ENCODE results near the gene BIRC3.

BIRC3 gene

GRCh38 chr11:102317099-102317767 is at the start of gene BIRC3:
Gene BIRC3 (plus strand): TSS chr11:102317484. CDS start chr11:102324510, 7,026 bp downstream.
- no peaks in the 10 kb centered on the region for H3K4me1 ChIP-seq (ENCODE audit: insufficient read depth, low read length)
- no peaks in the 10 kb centered on the region for H3K36me3 ChIP-seq (ENCODE audit: insufficient read depth, low read depth, low read length)
- H3K4me3 ChIP-seq (ENCODE audit: low read length) = peak within 1 kb of the TSS; percentile 72
- no peaks in the 10 kb centered on the region for H3K9me3 ChIP-seq (ENCODE audit: insufficient read depth, low read depth, low read length)
- H3K27ac ChIP-seq (ENCODE audit: low read length) = no peak within 1 kb of the TSS
- H3K9ac ChIP-seq (ENCODE audit: low read depth, low read length) = peak within 1 kb of the TSS; percentile 27; the same call in 1 of the 2 replicates
- H3K27me3 ChIP-seq (ENCODE audit: insufficient read depth, low read length) = peaks cover 18% of the 10 kb centered on the region

GRCh38 chr11:102267609-102268008 is 49.7 kb upstream of the BIRC3 start:
- Histone ChIP-seq H3K27me3 (ENCODE audit: insufficient read depth, low read length) (peaks cover 26% of the 10 kb centered on the region), H3K4me3 (ENCODE audit: low read length) (peak overlapping the region; percentile 78; the same call in 1 of the 2 replicates), H3K4me1 (ENCODE audit: insufficient read depth, low read length) (peaks cover 17% of the 10 kb centered on the region), H3K27ac (ENCODE audit: low read length) (no peak overlapping the region), H3K36me3 (ENCODE audit: insufficient read depth, low read depth, low read length) (no peaks in the 10 kb centered on the region), H3K9ac (ENCODE audit: low read depth, low read length) (no peak overlapping the region), H3K9me3 (ENCODE audit: insufficient read depth, low read depth, low read length) (no peaks in the 10 kb centered on the region)

DNA sequence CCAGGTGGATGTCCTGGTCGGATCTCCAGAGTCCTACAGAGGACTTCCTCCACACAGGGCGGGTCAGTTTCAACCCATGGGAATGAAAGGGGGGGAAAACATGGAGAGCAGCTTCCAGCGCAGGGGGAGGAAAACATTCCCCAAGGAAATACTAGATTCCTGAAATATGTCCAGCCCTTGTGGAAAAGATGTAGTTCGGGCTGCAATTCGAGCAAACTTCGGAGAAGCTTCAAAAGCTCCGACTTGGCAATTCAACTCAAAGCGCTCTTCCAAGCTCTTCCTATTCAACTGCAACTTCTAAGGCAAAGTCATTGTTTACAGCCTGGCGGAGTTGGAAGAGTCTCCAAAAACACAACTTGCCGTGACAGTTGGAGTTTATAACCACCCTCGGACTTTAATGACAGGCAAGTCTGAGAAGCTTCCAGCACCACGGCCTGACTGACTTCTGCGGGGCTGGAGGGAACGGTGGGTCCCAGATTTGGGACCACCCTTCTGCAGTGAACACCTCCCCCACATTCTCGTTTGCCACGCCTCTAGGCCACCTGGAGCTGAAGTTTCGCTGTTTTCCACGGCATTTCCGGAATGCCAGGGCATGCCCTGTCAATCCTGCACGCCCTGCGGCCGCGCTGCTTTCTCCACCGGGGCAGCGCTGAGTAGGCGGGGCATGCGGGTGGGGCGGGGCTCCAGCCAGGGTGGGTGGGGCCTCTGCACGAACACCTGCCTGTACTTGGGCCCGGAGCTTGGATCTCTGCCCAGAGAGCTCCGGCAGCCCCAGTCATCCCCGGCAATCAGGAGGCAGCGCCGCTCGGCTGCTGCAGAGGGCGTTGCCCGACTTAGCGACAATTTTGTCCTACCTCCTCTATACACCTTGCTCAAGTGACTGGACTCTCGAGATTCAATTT is 49.0 kb upstream of the BIRC3 start:
- Histone ChIP-seq H3K27ac (ENCODE audit: low read length) (no peak overlapping the region), H3K4me1 (ENCODE audit: insufficient read depth, low read length) (peaks cover 17% of the 10 kb centered on the region), H3K4me3 (ENCODE audit: low read length) (peak overlapping the region; percentile 78), H3K9me3 (ENCODE audit: insufficient read depth, low read depth, low read length) (no peaks in the 10 kb centered on the region), H3K27me3 (ENCODE audit: insufficient read depth, low read length) (peaks cover 26% of the 10 kb centered on the region), H3K36me3 (ENCODE audit: insufficient read depth, low read depth, low read length) (no peaks in the 10 kb centered on the region), H3K9ac (ENCODE audit: low read depth, low read length) (peak overlapping the region; percentile 8; the same call in 1 of the 2 replicates)

- Histone ChIP-seq H3K36me3 (ENCODE audit: insufficient read depth, low read depth, low read length) (no peaks in the 10 kb centered on the region), H3K4me1 (ENCODE audit: insufficient read depth, low read length) (peaks cover 17% of the 10 kb centered on the region), H3K9ac (ENCODE audit: low read depth, low read length) (peak overlapping the region; percentile 8; the same call in 1 of the 2 replicates), H3K27ac (ENCODE audit: low read length) (no peak overlapping the region), H3K27me3 (ENCODE audit: insufficient read depth, low read length) (peaks cover 26% of the 10 kb centered on the region), H3K9me3 (ENCODE audit: insufficient read depth, low read depth, low read length) (no peaks in the 10 kb centered on the region), H3K4me3 (ENCODE audit: low read length) (peak overlapping the region; percentile 65)
Observed at GRCh38 chr11:102268985-102269470, 48.3 kb upstream of the BIRC3 start.

- Histone ChIP-seq H3K36me3 (ENCODE audit: insufficient read depth, low read depth, low read length) (no peaks in the 10 kb centered on the region), H3K27me3 (ENCODE audit: insufficient read depth, low read length) (peaks cover 26% of the 10 kb centered on the region), H3K9ac (ENCODE audit: low read depth, low read length) (no peak overlapping the region), H3K27ac (ENCODE audit: low read length) (no peak overlapping the region), H3K4me1 (ENCODE audit: insufficient read depth, low read length) (peaks cover 17% of the 10 kb centered on the region), H3K4me3 (ENCODE audit: low read length) (no peak overlapping the region), H3K9me3 (ENCODE audit: insufficient read depth, low read depth, low read length) (no peaks in the 10 kb centered on the region)
Observed at GRCh38 chr11:102269927-102270326, 47.4 kb upstream of the BIRC3 start.

- H3K36me3 ChIP-seq (ENCODE audit: insufficient read depth, low read depth, low read length) = no peaks in the 10 kb centered on the region
Observed at GRCh38 chr11:102272047-102272824, 45.0 kb upstream of the BIRC3 start.

GRCh38 chr11:102274628-102275027 is 42.7 kb upstream of the BIRC3 start:
- Histone ChIP-seq H3K4me3 (ENCODE audit: low read length) (no peak overlapping the region), H3K27ac (ENCODE audit: low read length) (no peak overlapping the region), H3K9me3 (ENCODE audit: insufficient read depth, low read depth, low read length) (no peaks in the 10 kb centered on the region), H3K27me3 (ENCODE audit: insufficient read depth, low read length) (peaks cover 6% of the 10 kb centered on the region; the same call in 1 of the 2 replicates), H3K4me1 (ENCODE audit: insufficient read depth, low read length) (peaks cover 8% of the 10 kb centered on the region; the same call in 1 of the 2 replicates), H3K9ac (ENCODE audit: low read depth, low read length) (no peak overlapping the region), H3K36me3 (ENCODE audit: insufficient read depth, low read depth, low read length) (no peaks in the 10 kb centered on the region)

More at GRCh38 chr11:102272047-102272824, 45.0 kb upstream of the BIRC3 start:
- Histone ChIP-seq H3K4me3 (ENCODE audit: low read length) (no peak overlapping the region), H3K27me3 (ENCODE audit: insufficient read depth, low read length) (peaks cover 26% of the 10 kb centered on the region), H3K9me3 (ENCODE audit: insufficient read depth, low read depth, low read length) (no peaks in the 10 kb centered on the region), H3K4me1 (ENCODE audit: insufficient read depth, low read length) (peaks cover 17% of the 10 kb centered on the region), H3K27ac (ENCODE audit: low read length) (no peak overlapping the region), H3K9ac (ENCODE audit: low read depth, low read length) (no peak overlapping the region)

DNA sequence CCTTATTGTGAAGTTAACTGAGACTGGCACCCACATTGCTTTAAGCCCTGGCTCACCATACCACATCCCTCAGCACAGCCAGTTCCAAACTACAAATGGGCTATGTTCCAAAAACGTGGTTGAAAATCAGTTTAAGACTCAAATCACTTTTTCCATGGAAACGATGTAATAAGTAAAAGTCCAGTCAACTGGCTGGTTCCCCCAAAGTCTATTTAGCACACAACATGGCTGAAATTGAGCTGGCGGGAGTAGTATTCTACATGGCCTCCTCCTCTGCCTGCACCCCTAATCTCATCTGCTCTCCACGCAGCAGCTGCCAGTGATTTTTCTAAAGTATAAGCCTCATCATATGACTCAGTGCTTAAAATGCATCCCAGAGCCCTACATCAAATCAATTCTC is 40.9 kb upstream of the BIRC3 start:
- Histone ChIP-seq H3K9ac (ENCODE audit: low read depth, low read length) (no peak overlapping the region), H3K27ac (ENCODE audit: low read length) (no peak overlapping the region), H3K4me3 (ENCODE audit: low read length) (no peak overlapping the region), H3K27me3 (ENCODE audit: insufficient read depth, low read length) (no peaks in the 10 kb centered on the region), H3K9me3 (ENCODE audit: insufficient read depth, low read depth, low read length) (no peaks in the 10 kb centered on the region), H3K36me3 (ENCODE audit: insufficient read depth, low read depth, low read length) (no peaks in the 10 kb centered on the region), H3K4me1 (ENCODE audit: insufficient read depth, low read length) (peaks cover 23% of the 10 kb centered on the region; the same call in 1 of the 2 replicates)

DNA sequence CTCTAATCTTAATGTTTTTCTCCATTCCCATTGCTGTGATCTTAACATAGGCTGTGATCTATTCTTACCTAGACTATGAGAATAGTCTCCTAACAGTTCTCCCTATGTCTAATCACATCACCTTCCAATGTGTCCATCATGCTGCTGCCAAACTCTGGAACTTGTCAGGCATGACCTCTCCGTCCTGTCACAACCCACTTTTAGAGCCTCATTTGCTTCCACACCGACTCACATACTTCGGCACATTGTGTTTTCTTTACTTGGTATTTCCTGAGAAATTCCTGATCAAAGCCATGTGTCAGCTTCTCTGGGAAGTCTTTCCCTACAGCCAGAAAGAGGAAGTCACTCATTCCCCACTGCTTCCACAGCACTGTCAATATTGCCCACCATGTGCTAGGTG is 40.5 kb upstream of the BIRC3 start:
- H3K9ac ChIP-seq (ENCODE audit: low read depth, low read length) = no peak overlapping the region
- peaks cover 23% of the 10 kb centered on the region; the same call in 1 of the 2 replicates for H3K4me1 ChIP-seq (ENCODE audit: insufficient read depth, low read length)
- H3K9me3 ChIP-seq (ENCODE audit: insufficient read depth, low read depth, low read length) = no peaks in the 10 kb centered on the region
- no peak overlapping the region for H3K4me3 ChIP-seq (ENCODE audit: low read length)
- H3K27me3 ChIP-seq (ENCODE audit: insufficient read depth, low read length) = no peaks in the 10 kb centered on the region
- no peaks in the 10 kb centered on the region for H3K36me3 ChIP-seq (ENCODE audit: insufficient read depth, low read depth, low read length)
- no peak overlapping the region for H3K27ac ChIP-seq (ENCODE audit: low read length)

DNA sequence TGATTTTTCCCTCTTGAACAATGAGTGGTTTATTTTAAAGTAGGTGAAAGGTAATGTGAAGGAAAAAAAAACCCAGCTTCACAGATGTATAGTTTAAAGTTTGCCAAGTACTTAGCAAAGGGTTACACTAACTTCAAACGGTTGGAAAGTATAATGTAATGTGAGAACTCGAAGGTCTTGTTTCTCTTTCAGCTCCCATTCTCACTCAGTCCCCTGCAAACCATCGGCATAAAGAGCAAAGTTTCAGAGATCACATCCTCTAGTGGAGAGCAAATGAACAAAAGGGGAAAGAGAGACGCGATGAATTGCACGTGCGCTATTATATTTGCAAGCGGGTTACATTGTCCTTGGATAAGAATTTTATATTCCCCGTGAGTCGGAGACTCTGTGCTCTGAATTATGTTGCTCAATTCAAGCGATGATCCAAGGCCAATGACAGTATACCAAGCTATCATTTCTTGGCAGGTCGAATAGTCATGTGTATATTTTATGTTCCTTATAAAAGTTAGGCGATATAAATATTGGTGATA is 37.6 kb upstream of the BIRC3 start:
- Histone ChIP-seq H3K4me1 (ENCODE audit: insufficient read depth, low read length) (peaks cover 23% of the 10 kb centered on the region; the same call in 1 of the 2 replicates), H3K36me3 (ENCODE audit: insufficient read depth, low read depth, low read length) (no peaks in the 10 kb centered on the region), H3K4me3 (ENCODE audit: low read length) (peak overlapping the region; percentile 46), H3K27ac (ENCODE audit: low read length) (no peak overlapping the region), H3K27me3 (ENCODE audit: insufficient read depth, low read length) (no peaks in the 10 kb centered on the region), H3K9ac (ENCODE audit: low read depth, low read length) (peak overlapping the region; percentile 11; the same call in 1 of the 2 replicates), H3K9me3 (ENCODE audit: insufficient read depth, low read depth, low read length) (no peaks in the 10 kb centered on the region)

All from iPS-20b (cell line).